ENCODE measurements around the gene GLP2R. TPM values are rescaled to one million over a fixed set of nuclear protein-coding genes. Genes with fewer than 3 reads are reported as not detected.
"Not testable (repeated sequence)": the region's sequence is repeated elsewhere in the genome, so short reads cannot be mapped to it uniquely, and the experiment has no call there.

GLP2R gene
- total RNA-seq: 0.10 TPM

DNA sequence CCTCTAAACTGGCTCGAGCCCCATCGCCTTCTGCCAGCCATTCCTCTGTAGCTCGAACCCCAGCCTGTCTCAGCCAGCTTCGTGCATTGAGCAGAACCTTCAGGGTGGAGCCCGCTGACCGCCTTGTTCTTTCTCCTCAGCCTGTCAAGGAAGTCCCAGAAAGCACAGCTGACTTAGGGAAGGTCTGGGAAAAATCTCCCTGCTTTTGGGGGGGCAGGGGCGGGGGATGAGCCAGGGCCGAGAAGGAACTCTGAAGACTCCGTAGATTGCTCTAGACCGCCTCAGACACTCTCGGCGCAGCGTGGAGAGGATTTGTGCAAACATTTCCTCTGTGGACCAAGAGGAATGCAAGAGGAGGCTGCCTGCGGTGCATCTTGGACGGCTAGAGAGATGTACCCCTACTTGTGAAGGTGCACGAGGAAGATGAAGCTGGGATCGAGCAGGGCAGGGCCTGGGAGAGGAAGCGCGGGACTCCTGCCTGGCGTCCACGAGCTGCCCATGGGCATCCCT lies at the start of gene GLP2R:
Gene GLP2R (plus strand): TSS at position 284 of the 510 bp plus-strand sequence. CDS start 140 bp downstream, at position 424.
- no peak for DNase-seq (ENCODE audit: low spot score)

- DNase-seq (ENCODE audit: low spot score): no peak
Measured at GRCh38 chr17:9776911-9777310, 48.8 kb upstream of the GLP2R start.

- no peak for DNase-seq (ENCODE audit: low spot score)
Measured at GRCh38 chr17:9780552-9780951, 45.2 kb upstream of the GLP2R start.

- DNase-seq (ENCODE audit: low spot score): no peak
Measured at GRCh38 chr17:9783050-9783449, 42.7 kb upstream of the GLP2R start.

GRCh38 chr17:9783465-9783864 lies 42.3 kb upstream of the GLP2R start:
- DNase-seq (ENCODE audit: low spot score): not testable (repeated sequence)

DNA sequence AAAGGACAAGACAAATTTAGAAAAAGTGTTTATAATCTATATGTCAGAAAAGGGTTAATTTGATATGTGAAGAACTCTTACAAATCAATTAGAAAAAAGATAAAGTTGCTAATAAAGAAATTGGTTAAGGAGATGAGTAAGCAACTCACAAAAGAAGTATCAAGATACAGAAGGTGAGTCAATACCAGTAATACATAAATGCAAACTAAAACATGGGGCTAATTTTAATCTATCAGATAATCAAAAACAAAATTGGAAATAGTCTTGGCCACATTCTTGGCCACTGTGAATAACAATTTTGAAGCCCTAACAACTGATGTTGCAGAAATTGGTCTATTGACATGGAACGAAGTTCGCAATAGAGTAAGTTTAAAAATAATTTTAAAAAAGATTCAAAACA lies 41.2 kb upstream of the GLP2R start:
- no peak for DNase-seq (ENCODE audit: low spot score)

DNA sequence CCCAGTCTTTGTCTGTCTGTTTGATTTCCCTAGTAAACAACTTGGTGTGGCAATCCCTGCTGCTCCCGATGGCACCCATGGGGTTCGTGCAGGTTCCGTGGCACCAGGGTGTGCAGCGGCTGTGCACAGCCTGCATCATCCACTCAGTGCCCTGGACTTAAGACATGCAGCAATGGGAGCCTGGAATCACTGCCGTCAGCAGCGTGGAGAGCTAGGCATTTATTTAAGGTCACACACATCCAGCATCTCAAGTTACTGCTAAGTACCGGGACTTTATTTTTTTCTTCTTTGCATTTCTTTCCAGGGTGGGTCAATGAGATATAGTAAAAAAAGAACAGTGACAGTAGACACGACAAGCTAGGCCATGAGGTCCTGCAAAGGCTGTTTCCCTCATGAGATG lies 37.1 kb upstream of the GLP2R start:
- DNase-seq (ENCODE audit: low spot score): no peak

DNA sequence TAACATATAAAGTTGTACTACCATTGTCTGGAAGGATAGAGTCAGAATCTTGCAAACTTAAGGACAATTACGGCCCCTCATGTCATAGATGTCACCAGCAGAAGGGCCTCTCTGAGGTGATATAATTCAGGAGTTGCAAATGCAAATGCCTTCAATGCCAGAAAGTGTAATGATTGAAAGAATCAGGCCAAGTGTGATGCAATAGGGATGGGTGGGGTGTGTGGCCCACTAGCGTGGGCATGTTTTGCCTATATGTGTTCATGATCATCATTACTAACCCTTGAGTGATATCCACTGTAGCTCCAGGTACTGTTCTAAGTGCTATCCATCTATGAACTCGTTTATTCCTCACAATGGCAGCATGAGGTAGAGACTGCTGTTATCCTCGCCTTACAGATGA lies 35.4 kb upstream of the GLP2R start:
- DNase-seq (ENCODE audit: low spot score): no peak

GRCh38 chr17:9790889-9791876 lies 34.5 kb upstream of the GLP2R start, which contains the start of gene DHRS7C:
Gene DHRS7C, minus strand, starts transcription at chr17:9791592. Its CDS starts 308 bp downstream, at chr17:9791284.
- DNase-seq (ENCODE audit: low spot score): no peak

DNA sequence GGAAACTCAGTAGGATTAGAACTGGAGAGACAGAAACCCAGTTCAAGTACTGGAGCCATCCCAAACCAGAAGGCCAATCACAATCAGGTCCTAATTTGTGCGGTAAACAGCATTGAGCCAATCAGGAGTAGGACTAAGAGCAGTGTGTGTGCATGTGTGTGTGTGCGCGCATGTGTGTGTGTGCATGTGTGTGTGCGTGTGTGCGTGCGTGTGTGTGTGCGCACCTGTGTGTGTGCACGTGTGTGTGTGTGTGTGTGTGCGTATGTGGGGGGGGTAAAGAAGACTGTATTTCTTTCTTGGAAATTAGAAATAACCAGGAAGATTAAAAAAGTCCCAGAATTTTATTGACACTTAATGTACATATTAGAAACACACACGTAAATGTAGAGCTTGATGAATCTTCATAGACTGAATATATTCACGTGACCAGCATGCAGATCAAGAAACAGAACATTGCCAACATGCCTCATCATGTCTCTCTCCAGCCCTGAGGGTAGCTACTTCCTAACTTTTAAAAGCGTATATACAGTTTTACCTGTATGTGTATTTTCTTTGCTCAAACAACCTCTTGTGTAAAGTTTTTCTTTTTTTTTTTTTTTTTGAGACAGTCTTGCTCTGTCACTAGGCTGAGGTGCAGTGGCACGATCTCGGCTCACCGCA lies 33.4 kb upstream of the GLP2R start:
- DNase-seq (ENCODE audit: low spot score): no peak

DNA sequence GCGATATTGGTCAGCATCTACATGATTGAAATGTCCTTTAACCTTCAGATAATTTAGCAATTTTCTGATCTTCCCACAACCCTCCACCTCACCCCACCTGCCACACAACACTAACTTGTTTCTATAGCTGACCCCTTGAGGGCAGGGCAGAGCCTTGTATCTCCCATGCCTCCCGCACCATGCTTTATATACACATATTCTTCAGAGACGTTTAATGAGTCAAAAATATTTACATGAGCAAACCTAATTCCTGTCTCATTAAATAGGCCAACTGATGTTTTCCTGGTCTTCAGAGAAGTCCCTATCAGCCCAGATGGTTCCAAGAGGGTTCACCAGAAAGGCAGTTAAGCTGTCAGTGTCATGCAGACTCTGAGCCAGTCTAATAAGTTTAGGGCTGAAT lies 27.7 kb upstream of the GLP2R start:
- no peak for DNase-seq (ENCODE audit: low spot score)

DNA sequence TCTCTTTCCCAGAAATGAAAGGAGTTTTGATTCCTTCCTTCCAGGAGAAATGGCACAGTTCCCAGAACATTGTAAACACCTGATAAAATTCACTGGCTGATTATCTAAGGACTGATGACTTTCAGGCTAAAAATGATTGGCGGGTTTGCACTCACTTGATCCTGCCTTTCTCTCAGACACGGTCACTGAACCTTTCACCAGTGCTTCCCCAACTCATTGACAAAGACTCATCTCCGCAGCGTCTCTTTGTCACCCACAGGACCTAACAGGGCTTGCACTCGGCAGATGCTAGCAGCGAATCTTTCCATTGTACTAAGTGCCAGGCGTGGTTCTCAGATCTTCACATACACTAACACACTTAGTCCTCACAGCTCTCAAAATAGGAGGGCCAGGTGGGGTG lies 27.0 kb upstream of the GLP2R start:
- DNase-seq (ENCODE audit: low spot score): no peak

DNA sequence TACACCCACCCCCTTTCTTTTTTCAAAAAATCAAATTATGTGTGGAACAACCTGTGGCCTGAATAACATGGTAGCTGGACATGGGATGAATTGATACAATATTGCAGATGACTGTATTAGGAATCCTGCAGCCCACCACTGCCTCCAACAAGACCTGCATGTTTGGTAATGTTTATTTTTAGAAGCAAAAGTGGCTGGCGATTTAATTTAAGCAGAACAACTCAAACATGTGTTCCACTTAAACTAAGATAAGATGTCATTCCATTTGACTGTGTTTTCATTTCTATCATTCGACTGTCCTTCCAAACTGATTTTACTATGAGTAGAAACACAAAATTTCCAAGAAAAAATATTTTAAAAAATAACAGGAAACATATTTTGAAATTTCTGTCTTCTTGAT lies 24.2 kb upstream of the GLP2R start:
- DNase-seq (ENCODE audit: low spot score): no peak

GRCh38 chr17:9802294-9802693 lies 23.4 kb upstream of the GLP2R start:
- no peak for DNase-seq (ENCODE audit: low spot score)

- DNase-seq (ENCODE audit: low spot score): no peak
Measured at GRCh38 chr17:9802697-9803096, 23.0 kb upstream of the GLP2R start.

- DNase-seq (ENCODE audit: low spot score): no peak
Measured at GRCh38 chr17:9805769-9806168, 20.0 kb upstream of the GLP2R start.

DNA sequence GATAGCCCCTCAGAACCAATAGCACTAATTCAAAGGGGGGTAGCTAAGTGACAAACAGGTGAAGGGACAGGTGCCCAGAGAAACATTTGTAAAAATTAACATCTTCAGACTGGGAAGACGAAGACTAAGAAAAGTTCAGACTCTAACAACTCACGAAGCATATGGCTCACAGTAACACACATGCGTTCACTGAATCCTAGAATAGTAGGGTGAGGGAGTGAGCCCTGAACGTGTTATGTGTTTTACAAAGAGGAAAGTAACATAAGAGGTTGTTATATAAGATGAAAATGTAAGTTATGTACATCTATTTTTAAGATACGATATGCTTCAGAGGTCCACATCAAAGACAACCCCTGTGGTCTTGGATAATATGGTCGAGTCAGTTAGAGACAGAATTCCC lies 19.0 kb upstream of the GLP2R start:
- DNase-seq (ENCODE audit: low spot score): no peak

DNA sequence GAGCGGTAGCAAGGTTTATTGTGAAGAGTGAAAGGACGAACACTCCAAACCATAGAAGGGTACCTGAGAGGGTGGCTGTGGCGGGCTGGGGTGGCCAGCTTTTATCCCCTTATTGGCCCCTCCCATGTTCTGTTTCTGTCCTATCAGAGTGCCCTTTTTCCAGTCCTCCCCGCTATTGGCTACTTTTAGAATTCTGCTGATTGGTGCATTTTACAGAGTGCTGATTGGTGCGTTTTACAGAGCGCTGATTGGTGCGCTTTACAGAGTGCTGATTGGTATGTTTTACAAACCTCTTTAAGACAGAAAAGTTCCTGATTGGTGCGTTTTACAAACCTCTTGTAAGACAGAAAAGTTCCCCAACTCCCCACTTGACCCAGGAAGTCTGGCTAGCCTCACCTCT lies 16.3 kb upstream of the GLP2R start:
- DNase-seq (ENCODE audit: low spot score): no peak

GRCh38 chr17:9810100-9810949 lies 15.4 kb upstream of the GLP2R start:
- no peak for DNase-seq (ENCODE audit: low spot score)

- no peak for DNase-seq (ENCODE audit: low spot score)
Measured at GRCh38 chr17:9811086-9811485, 14.6 kb upstream of the GLP2R start.

GRCh38 chr17:9811537-9811936 lies 14.2 kb upstream of the GLP2R start:
- no peak for DNase-seq (ENCODE audit: low spot score)

GRCh38 chr17:9813166-9813565 lies 12.6 kb upstream of the GLP2R start:
- DNase-seq (ENCODE audit: low spot score): no peak
